A673 (cell line): ENCODE results near the gene RSAD2.

ENCODE experiments used
- CTCF ChIP-seq: fragments of 300-800, 200-600 bp; sonication (generic); conservative IDR thresholded peaks from 2 replicates; pipeline ENCODE4 v1.5.1; 2017; ENCODE audit warnings: low read depth, mild to moderate bottlenecking, antibody characterized with exemption, low read length, moderate library complexity, mixed read lengths
- EZH2 ChIP-seq: fragments of 200-600 bp; sonication (generic); IDR thresholded peaks from 2 replicates; pipeline ENCODE4 v1.6.1; 2017; ENCODE audit warnings: borderline replicate concordance, low read depth, mild to moderate bottlenecking, mixed read lengths, antibody characterized with exemption, low read length; ENCODE audit not compliant: poor library complexity, severe bottlenecking

GRCh38 chr2:6832596-6833299 lies 44.8 kb upstream of the RSAD2 start:
- no peak for TF ChIP-seq CTCF
- TF ChIP-seq EZH2 = no peak
